MM.1S (cell line): ENCODE data around the gene PPP1R3E.
A peak's percentile ranks its signal among the peaks of the same experiment; 100 is the strongest.

Experiments used
- DNase-seq: peaks from one replicate; pipeline ENCODE4 v3.0.0-alpha.2; 2015
- H2AFZ ChIP-seq: fragments of 300-600 bp; sonication (generic); 2 replicates; pipeline ENCODE4 v1.6.0; 2016; ENCODE audit warnings: antibody characterized with exemption, low read length
- H3F3A ChIP-seq: fragments of 300-600 bp; sonication (generic); 2 replicates; pipeline ENCODE4 v1.6.1; 2016; ENCODE audit warnings: mild to moderate bottlenecking, antibody characterized with exemption, low read length, moderate library complexity, mixed read lengths; ENCODE audit not compliant: insufficient read depth
- H3K27ac ChIP-seq: fragments of 300-600 bp; sonication (generic); 2 replicates; pipeline ENCODE4 v1.5.1; 2016; ENCODE audit warnings: mild to moderate bottlenecking, low read length
- H3K27me3 ChIP-seq: fragments of 300-600 bp; sonication (generic); replicated peaks from 2 replicates; pipeline ENCODE4 v1.6.0; 2016; ENCODE audit warnings: low read length; ENCODE audit not compliant: insufficient read depth
- H3K36me3 ChIP-seq: fragments of 300-600 bp; sonication (generic); replicated peaks from 2 replicates; pipeline ENCODE4 v1.6.1; 2016; ENCODE audit warnings: mild to moderate bottlenecking, low read length, mixed read lengths; ENCODE audit not compliant: insufficient read depth
- H3K4me1 ChIP-seq: fragments of 300-600 bp; sonication (generic); 2 replicates; pipeline ENCODE4 v1.6.1; 2016; ENCODE audit warnings: low read length, mixed read lengths
- H3K4me2 ChIP-seq: fragments of 300-600 bp; sonication (generic); 2 replicates; pipeline ENCODE4 v1.6.0; 2016; ENCODE audit warnings: low read depth, low read length
- H3K4me3 ChIP-seq: fragments of 300-600 bp; sonication (generic); 2 replicates; pipeline ENCODE4 v1.5.1; 2016; ENCODE audit warnings: low read length, mixed read lengths
- H3K79me2 ChIP-seq: fragments of 300-600 bp; sonication (generic); 2 replicates; pipeline ENCODE4 v1.6.1; 2016; ENCODE audit warnings: mixed run types, low read length, mixed read lengths
- H3K9ac ChIP-seq: fragments of 300-600 bp; sonication (generic); 2 replicates; pipeline ENCODE4 v1.6.1; 2016; ENCODE audit warnings: low read length, mixed read lengths
- H3K9me2 ChIP-seq: fragments of 300-600 bp; sonication (generic); replicated peaks from 2 replicates; pipeline ENCODE4 v1.6.1; 2016; ENCODE audit warnings: mild to moderate bottlenecking, low read length, mixed read lengths; ENCODE audit not compliant: insufficient read depth
- H3K9me3 ChIP-seq: fragments of 300-600 bp; sonication (generic); replicated peaks from 2 replicates; pipeline ENCODE4 v1.6.1; 2016; ENCODE audit warnings: mild to moderate bottlenecking, low read length, mixed read lengths; ENCODE audit not compliant: insufficient read depth
- H4K20me1 ChIP-seq: fragments of 300-600 bp; sonication (generic); 2 replicates; pipeline ENCODE4 v1.6.1; 2016; ENCODE audit warnings: mild to moderate bottlenecking, low read length, moderate library complexity, mixed read lengths; ENCODE audit not compliant: insufficient read depth
- EZH2 ChIP-seq: fragments of 300-600 bp; sonication (generic); optimal IDR thresholded peaks from 2 replicates; pipeline ENCODE3; 2017; ENCODE audit warnings: low read depth, mild to moderate bottlenecking, antibody characterized with exemption, low read length, mixed read lengths
- EZH2phosphoT487 ChIP-seq: fragments of 300-600 bp; sonication (generic); IDR thresholded peaks from 2 replicates; pipeline ENCODE4 v1.6.1; 2018; ENCODE audit warnings: antibody characterized with exemption, low read length
- TF ChIP-seq, protein P1 (sequence below): fragments of 300-600 bp; sonication (generic); IDR thresholded peaks from 2 replicates; pipeline ENCODE4 v1.5.1; 2016; ENCODE audit warnings: antibody characterized with exemption, low read length, mixed read lengths

Gene PPP1R3E

GRCh38 chr14:23322568-23323517, 20.2 kb upstream of the PPP1R3E start:
- Histone ChIP-seq H3K4me3 (peak overlapping the region; percentile 76), H3K9me2 (no peaks in the 10 kb centered on the region), H3K27me3 (no peaks in the 10 kb centered on the region), H3K79me2 (peaks cover 18% of the 10 kb centered on the region), H3K9ac (peak overlapping the region; percentile 74), H3K27ac (no peak overlapping the region), H3K4me2 (peak overlapping the region; percentile 86), H3K9me3 (no peaks in the 10 kb centered on the region), H3K36me3 (no peaks in the 10 kb centered on the region), H3K4me1 (peaks cover 3% of the 10 kb centered on the region; the same call in 1 of the 2 replicates), H3F3A (no peaks in the 10 kb centered on the region), H2AFZ (no peak overlapping the region), H4K20me1 (no peaks in the 10 kb centered on the region)
- TF ChIP-seq, protein P1, sequence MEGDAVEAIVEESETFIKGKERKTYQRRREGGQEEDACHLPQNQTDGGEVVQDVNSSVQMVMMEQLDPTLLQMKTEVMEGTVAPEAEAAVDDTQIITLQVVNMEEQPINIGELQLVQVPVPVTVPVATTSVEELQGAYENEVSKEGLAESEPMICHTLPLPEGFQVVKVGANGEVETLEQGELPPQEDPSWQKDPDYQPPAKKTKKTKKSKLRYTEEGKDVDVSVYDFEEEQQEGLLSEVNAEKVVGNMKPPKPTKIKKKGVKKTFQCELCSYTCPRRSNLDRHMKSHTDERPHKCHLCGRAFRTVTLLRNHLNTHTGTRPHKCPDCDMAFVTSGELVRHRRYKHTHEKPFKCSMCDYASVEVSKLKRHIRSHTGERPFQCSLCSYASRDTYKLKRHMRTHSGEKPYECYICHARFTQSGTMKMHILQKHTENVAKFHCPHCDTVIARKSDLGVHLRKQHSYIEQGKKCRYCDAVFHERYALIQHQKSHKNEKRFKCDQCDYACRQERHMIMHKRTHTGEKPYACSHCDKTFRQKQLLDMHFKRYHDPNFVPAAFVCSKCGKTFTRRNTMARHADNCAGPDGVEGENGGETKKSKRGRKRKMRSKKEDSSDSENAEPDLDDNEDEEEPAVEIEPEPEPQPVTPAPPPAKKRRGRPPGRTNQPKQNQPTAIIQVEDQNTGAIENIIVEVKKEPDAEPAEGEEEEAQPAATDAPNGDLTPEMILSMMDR: no peak
- TF ChIP-seq EZH2phosphoT487 (no peak), EZH2 (no peak)
- DNase-seq: no peak

GRCh38 chr14:23321572-23322547, 19.2 kb upstream of the PPP1R3E start:
- DNase-seq: no peak
- Histone ChIP-seq H3K27ac (no peak overlapping the region), H3K79me2 (peaks cover 18% of the 10 kb centered on the region), H3K9ac (peak overlapping the region; percentile 74), H4K20me1 (no peaks in the 10 kb centered on the region), H3K9me2 (no peaks in the 10 kb centered on the region), H3K27me3 (no peaks in the 10 kb centered on the region), H3F3A (no peaks in the 10 kb centered on the region), H3K9me3 (no peaks in the 10 kb centered on the region), H3K4me3 (peak overlapping the region; percentile 76), H3K4me2 (peak overlapping the region; percentile 86), H3K36me3 (no peaks in the 10 kb centered on the region), H2AFZ (no peak overlapping the region), H3K4me1 (no peaks in the 10 kb centered on the region)
- TF ChIP-seq EZH2 (no peak), EZH2phosphoT487 (no peak)
- TF ChIP-seq, protein P1: no peak

- H3K4me3 ChIP-seq: peak within 1 kb of the TSS; percentile 76
- H3K9me2 ChIP-seq: no peaks in the 10 kb centered on the region
- TF ChIP-seq EZH2phosphoT487: no peak
- TF ChIP-seq, protein P1: no peak
- TF ChIP-seq EZH2: no peak
- no peaks in the 10 kb centered on the region for H3K27me3 ChIP-seq
- H3K9ac ChIP-seq: peak within 1 kb of the TSS; percentile 74
- peak within 1 kb of the TSS; percentile 50 for H2AFZ ChIP-seq
- no peaks in the 10 kb centered on the region for H3F3A ChIP-seq
- no peaks in the 10 kb centered on the region for H3K9me3 ChIP-seq
- H3K4me2 ChIP-seq: peak within 1 kb of the TSS; percentile 86
- no peaks in the 10 kb centered on the region for H3K4me1 ChIP-seq
- peak within 1 kb of the TSS; percentile 86 for H3K27ac ChIP-seq
- no peaks in the 10 kb centered on the region for H4K20me1 ChIP-seq
- H3K79me2 ChIP-seq: peaks cover 18% of the 10 kb centered on the region
- H3K36me3 ChIP-seq: no peaks in the 10 kb centered on the region
- peak; percentile 96 for DNase-seq
Observed at GRCh38 chr14:23320584-23321571, 18.2 kb upstream of the PPP1R3E start, which contains the start of gene PABPN1. Gene PABPN1, plus strand, starts transcription at chr14:23321457. Its CDS starts 13 bp downstream, at chr14:23321470.
